Activated T-helper 1 cell treated with Interleukin-2 at 50 U/mL for 16 hours (primary cell): Measurements from ENCODE around the gene PRR33.

Experiments used
- DNase-seq: peaks from one replicate; pipeline ENCODE4 v3.0.0-alpha.2; 2020; ENCODE audit warnings: low read depth

Gene PRR33

DNA sequence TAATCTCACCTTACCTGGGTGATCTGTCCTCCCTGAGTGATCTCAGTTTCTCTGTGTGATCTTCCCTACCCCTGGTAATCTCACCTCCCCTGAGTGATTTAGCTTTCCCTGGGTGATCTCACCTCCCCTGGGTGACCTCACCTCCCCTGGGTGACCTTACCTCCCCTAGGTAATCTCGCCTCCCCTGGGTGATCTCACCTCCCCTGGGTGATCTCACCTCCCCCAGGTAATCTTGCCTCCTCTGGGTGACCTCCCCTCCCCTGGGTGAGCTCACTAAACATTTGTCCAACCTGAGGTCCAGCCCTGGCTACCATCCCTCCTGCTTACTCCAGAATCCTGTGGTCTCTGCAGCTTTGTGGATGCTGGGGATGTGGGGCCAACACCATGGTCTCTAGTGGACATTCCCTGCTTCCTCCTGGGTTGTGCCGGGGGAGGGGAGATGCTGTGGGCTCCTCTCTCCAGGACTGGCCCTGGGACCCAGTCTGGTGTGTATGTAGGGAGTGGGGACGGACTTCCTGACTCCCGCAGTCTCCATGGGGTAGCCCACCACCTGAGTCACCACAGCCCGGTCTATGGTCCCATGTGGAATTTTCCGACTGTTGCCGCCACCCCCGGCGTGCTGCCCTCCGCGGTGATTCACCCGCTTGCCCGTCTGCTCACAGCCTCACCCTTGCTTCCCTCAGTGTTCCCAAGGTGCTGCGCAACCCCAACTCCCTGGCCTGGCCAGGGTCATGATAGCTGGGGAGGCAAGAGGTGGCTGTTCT is 28.9 kb downstream of the PRR33 start:
- DNase-seq, result no peak

DNA sequence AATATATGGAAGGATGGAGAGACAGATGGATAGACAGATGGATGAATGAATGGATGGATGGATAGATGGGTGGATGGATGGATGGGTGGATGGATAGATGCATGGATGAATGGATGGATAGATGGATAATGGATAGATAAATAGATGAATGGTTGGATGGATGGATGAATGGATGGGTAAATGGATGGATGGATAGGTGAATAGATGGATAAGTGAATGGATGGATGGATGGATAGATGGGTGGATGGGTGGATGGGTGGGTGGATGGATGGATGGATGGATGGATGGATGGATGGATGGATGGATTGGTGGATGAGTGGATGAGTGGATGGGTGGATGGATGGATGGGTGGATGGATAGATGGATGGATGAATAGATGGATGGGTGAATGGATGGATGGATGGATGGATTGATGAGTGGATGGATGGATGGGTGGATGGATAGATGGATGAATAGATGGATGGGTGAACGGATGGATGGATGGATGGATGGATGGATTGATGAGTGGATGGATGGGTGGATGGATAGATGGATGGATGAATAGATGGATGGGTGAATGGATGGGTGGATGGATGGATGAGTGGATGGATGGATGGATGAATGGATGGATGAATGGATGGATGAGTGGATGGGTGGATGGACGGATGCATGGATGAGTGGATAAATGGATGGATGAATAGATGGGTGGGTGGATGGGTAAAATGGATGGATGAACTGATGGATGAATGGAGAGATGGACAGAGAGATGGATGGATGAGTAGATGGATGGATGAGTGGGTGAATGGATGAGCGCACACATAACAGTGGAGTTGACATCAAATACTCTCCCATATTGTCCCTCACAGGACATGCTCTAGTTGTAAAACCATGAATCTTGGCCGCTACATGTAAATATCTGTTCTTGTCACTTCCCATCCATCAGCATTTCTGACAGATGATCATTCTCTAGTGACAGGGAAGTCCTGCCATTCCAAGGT is 30.0 kb downstream of the PRR33 start:
- no peak for DNase-seq

DNA sequence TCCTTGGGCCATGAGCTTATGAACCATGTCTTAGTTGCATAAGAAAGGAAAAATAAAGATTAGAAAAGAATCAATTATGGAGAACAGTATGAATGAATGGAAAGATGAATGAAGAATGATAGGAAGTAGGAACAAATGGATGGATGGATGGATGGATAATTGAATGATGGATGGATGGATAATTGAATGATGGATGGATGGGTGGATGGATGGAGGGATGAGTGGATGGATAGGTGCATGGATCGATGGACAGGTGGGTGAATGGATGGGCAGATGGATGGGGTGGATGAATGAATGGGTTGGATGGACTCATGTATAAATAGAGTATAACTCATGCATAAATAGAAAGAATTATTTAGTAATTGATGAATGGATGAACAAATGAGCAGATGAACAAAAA is 31.6 kb downstream of the PRR33 start:
- no peak for DNase-seq

DNA sequence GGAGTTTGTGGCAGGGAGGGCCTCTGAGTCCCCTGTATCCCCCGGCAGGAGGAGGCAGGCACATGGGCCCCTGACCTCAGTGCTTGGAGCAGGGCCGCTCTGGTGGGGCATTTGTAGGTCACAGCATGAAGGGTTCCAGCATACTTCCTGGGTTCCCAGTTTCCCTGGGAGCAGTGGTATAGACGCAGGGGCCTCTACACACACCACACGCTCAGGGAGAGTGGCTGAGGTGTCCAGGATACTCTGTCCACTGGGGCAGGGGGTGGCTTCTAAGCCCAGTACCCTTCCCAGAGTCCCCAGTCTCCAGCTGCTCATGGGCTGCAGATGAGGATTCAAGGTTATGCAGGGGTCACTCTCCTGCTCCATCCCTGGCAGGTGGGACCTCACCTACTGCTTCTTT is 32.7 kb downstream of the PRR33 start:
- no peak for DNase-seq

DNA sequence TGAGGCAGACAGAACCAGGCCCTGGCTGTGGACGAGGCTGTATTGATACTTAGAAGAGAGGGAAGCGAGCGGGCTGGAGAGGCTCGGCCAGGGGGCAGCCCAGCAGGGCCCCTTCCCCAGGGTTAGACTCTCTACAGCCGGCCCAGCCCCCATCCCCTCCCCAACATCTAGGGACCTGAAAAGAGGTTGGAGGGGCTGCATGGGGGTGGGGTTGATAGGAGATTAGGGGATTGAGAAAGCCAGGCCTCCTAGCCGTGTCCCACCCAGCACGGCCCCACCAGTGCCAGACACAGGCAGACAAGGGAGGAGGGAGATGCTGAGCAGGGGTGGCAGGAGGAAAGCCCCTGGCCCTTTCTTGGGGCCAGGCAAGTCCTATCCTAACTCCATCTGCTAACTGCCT is 33.1 kb downstream of the PRR33 start:
- no peak for DNase-seq

DNA sequence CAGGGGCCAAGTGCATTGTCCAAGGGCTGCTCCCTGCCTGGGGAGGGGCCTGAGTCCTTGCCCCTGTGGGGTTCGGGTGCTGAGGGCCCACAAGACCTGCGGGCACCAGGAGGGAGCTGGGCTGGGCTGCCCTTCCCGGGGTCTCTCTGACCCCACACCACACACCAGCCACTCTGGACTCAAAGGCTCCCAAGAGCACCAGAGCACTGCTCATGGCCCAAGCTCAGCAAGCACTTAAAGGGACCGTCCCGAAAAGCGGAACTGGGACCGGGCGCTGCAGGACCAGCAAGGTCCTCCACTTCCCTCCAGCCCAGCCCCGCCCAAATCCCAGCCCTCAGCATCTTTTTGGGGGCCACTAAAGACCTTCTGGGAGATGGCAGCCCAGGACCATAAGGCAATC is 33.5 kb downstream of the PRR33 start:
- DNase-seq, result no peak

DNA sequence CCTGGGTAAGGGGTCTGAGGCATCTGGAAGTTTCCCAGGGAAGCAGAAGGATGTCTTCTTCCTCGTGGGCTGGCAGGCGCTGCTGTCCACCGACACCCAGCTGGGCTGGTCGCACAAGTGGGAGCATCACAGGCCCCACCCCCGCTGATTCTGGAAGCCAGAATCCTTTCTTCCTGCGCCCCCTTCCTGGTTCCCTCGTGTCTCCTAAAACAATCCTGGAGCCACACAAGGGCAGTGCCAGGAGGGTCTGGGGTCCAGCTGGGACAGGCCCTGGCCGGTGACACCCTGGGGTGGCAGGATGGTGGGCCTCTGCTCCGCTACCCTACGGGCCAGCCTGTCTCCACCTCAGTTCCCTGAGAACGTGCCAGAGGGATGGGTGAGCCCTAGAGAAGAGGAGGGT is 34.6 kb downstream of the PRR33 start:
- DNase-seq, result no peak

DNA sequence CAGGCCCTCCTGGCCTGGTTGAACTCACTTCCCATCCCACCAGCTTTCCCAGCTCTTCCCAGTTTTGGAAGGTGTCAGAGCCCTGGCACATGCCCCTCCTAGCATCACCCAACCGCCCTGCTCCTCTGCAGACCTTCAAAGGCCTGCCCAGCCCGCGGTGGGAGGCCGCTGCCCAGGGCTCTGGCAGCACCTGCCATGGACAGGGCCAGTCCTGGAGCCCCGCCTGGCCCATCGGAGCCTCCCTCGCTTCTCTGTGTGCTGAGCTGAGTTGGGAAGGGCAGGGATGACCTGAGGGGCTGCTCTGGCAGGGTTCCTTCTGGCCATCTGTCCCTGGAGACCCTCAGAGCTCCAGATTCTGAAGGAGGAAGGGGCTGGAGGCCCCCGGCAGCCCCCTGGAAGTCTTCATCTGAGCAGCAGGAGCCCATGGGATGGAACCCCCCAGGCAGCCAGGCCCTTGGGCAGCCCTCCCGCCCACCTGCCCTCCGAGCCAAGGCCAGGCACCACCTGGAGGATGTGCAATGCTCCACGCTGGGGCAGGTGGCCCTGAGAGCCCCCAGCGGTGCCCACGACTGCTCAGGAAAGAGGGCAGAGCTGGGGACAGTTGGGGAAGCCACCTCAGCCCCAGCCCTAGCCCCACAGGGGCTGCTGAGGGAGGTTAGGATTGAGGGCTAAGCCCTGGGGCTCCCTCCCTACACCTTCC is 35.2 kb downstream of the PRR33 start:
- no peak for DNase-seq

DNA sequence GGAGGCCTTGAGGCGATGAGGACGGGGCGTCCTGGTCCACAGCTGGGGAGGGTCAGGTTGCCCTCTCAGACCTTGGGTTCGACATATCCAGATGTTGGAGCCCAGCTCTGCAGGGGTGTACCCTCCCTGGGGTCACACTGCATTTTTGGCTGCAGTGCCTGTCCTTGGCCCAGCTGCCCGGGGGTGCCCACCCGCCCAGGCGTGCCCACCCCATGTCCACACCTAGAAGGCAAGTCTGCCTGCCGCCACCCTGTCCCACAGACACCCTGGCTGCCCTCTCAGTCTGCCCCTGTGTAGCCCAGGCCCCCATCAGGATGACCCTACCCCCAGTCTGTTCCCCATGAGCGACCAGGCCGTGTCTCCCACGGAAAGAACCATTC is 35.8 kb downstream of the PRR33 start:
- no peak for DNase-seq

DNA sequence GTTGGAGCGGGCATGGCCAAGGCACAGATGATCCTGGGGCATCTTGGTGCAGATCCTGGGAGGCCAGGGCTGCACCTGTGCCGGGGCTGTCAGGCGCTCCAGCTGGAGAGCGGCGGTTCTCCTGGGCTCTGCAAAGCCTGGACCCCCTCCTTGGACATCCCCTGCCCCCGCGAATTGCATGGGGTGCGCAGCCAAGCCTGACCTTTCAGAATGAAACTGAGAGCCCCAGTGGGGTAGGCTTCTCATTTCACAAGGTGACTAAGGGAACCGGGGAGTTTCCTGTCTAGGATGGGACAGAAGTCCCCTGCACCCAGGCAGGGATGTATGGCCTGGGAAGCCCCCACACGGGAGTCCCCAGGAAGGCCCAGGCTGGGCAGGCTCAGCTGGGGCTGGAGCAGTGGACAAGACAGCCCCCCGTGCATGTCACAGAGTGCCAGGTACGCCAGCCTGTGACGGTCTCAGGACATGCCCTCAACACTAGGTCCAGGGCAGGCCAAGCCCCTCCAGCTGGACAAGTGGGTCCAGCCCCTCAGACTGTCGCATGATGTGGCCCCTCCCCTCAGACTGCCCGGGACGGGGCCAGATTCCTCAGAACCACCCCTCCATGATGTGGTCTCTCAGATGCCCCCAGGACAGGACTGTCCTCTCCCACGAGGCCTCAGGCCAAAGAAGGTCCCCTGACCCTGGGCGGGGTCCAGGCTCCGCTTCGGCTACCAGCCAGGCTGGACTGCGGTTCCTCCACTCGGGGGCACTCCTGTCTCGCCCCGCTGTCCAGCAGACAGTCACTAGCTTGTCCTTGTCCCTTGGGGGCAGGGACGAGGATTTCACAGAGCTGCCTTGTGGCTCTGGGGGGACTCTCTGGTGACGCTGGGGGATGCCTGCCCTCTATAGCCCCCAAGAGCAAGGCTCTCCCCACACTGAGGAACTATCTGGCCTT is 36.5 kb downstream of the PRR33 start:
- no peak for DNase-seq

DNA sequence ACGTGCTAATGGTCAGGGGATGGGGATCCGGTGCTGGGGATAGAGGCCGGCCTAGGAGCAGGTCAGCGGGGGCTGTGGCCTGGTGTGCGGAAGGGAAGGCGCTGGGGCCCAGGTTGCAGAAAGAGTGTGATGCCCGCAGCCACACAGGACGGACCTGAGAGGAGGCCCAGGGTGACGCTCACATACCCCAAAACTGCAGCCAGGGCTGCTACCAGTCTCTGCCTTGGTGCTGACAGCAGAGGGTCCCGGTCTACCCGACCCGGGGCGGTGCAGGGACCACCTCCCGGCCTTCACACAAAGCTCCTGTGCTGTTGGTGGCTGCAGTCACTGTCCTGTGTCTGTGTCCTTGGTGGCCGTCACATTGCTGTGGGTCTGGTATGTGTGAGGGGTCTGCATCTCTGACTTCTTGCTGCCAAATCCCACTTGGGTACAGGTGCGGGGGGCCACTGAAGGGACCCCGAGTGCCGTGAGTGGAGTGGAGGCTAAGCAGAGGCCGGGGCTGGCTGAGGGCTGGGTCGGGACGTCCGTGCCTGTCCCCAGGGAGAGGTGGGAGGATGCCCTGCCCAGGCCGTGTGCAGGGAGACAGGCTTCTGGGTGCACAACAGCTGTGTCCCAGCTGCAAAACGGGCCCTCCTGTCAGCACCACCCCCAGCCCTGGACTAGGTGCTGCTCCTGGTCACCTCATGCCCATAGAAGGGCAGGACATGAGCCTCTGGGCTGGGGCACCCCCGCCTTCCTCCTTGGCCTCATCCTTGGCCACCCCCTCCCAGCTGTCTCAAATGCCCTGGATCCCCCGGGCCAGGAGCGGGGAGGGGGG is 37.4 kb downstream of the PRR33 start:
- no peak for DNase-seq

DNA sequence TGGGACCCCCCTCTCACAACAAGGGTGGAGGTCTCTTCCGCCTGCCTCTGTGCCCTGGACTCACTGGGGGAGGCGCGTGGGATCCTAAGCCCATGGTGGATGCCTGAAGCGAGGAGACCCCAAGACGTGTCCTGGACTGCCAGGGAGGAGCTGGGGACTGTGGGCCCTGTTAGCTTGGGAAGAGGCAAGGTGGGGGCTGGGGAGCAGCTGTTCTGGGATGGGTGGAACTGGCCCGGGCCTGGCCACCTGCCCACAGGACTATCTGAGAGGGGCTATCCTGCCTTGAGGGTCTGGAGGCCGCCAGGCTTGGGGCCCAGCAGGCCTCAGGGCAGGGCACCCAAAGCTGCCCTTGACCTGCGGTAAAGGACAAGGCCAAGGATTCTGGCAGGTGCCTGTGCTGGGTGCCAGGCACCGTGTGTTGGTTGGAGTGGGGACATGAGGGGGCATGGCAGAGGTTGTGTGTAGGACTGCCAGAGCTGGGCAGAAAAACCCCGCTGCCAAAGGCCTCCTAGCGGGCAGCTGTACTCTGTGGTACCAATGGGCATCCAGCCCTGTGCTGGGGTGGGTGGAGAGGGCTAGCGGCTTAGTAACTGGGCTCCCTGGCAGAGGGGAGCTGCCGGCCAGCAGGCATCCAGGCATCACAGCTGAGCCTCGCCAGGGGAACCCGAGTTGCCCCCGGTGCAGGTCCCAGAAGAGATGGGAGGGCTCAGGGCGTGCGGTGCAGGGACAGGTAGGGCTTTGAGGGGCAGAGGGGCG is 38.1 kb downstream of the PRR33 start:
- DNase-seq, result no peak

DNA sequence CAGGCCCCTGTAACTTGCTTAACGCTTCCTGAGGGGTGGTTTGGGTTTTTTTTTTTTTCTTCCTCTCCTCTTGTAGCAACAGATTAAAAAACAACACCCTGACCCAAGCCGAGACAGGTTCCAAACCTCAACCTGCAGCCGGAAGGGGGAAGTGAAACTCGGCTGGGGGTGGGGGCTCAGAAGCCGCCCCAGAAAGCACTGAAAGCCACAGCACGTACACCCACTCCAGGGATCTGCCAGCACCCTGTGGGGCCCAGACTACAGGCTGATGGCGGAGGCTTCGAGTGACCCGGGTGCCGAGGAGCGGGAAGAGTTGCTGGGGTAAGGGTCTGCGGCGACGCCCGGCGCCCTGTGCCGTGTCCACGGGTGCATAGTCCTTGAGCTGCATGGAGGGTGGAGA is 38.8 kb downstream of the PRR33 start, which contains the start of gene LSP1:
LSP1 (plus strand) TSS at position 208 of the 400 bp plus-strand sequence; CDS start at position 269, 61 bp downstream.
- DNase-seq, result peak; percentile 78

DNA sequence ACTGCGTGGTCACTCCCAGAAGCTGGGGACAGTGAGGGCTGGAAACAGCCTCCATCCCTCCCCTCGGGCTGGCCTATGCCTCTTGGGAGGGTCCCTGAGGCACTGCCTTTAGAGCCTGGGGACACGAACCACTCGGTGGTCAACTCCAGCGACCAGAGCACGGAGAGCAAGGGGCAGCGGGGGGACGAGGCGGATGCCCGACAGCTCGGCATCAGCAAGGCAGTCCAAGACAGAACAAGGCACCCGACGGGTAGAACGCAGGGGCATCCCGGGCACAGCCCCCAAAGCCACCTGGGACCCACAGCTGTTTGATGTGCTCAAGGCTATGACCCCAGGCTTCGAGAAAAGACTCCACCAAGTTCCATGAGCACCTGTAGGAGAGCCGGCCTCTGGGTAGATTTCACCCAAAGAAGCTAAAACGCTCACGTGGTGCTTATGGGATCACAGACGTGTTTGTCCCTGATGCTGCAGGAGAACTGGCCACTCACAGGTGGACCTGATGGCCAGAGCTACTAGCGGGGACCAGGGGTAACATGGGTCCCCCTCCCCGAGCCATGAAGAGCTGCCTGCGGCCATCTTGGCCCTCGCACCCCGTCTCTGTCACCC is 39.3 kb downstream of the PRR33 start:
- no peak for DNase-seq

DNA sequence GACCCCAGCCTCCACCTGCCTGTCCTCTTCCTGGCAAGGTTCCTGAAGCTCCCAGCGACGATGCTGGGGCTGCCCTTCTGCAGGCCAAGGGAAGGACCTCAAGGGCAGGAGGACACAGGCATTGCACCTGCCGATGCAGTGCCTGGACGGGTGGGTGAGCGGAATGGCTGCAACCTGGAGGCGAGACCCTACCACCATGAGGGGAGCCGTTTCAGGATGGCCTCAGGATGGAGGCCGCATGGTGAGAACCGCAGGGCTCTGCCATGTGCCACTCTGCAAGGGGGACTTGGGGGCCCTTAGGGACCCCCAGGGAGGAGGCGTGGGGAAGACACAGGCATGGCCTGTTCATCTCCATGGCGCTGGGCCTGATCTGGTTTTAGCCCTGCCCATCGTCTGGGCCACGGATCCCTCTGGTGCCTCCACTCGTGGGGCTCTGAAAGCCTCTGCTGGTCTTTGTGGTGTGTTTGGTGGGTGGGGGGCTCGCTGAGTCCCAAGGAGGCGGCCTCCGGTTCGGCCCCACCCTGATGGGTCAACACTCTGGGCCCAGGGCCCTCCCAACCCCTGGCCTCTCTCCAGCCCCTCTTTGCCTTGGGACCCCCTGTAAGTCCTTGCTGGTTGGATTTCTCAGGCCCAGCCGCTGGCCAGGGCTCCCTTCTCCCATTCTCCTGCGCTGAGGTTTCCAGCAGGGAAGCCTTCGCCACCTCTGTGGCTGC is 40.1 kb downstream of the PRR33 start:
- no peak for DNase-seq

DNA sequence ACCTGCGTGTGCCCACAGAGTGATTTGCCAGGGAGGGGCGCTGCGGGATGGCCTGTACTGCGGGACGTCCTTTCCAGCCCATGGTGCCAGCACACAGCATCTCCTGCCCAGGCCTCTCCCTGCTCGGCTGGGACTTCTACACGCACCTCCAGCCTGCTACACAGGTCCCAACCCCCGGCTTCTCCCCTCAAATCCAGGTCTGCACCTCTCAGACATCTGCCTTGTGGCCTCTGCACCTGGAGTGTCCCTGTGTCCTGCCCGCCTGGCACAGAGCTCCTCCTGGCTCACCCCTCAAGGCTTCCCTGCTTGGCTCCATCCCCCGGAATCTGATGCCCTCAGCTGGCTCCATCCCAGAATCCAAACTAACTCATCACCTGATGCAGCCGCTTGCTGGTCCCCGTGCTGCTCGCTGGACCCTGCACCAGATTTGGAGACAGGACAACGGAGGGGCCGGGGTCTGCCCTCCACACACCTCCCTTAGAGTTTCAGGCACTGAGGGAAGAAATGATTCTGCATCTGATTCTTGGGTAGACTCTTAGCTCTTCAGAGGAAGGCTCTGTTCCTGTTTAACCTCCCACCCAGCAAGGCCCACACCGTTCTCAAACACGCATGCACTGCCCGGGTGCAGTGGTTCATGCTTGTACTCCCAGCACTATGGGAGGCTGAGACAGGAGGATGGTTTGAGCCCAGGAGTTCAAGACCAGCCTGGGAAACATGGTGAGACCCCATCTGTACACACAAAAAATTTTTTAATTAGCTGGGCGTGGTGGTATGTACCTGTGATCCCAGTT is 42.9 kb downstream of the PRR33 start:
- no peak for DNase-seq

DNA sequence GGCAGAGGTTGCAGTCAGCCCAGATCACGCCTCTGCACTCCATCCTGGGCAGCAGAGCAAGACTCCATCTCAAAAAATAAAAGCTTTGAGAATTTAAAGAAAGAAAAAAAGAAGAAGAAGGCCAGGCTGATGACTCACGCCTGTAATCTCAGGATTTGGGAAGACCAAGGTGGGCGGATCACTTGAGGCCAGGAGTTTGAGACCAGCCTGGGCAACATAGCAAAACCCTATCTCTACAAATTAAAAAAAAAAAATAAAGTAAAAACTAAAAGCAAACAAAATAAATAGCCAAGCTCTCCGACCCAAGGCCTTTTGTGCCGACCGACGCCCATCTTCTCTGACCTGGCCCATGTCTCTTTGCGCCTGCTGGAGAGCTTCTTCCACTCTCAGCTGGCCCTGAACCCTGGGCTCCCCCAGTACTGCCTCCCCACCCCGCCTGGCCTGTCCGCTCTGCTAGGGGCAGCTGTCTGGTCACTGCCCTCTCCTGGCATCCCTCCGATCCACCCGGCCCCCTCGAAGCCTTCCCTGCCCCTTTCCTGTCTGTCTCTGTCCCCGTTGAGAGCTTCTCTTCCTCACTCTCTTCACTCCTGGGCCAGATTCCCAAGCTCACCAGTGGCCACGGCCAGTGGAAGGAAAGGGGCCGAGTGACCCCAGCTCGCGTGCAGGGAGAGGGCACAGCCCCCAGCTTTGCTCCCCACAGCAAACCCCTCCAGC is 43.6 kb downstream of the PRR33 start:
- no peak for DNase-seq
